ENCODE results near the gene LAMC2. TPM values are rescaled to one million over a fixed set of nuclear protein-coding genes. Genes with fewer than 3 reads are reported as not detected.
A peak's percentile ranks its signal among the peaks of the same experiment; 100 is the strongest.

The LAMC2 gene
- total RNA-seq, 1 donor from 2014 or later = 13.8 TPM

GRCh38 chr1:183284086-183284485 lies 98.0 kb downstream of the LAMC2 start:
- no peak for DNase-seq (ENCODE audit: low spot score)
- no peak for TF ChIP-seq CTCF (IDR thresholded peaks at IDR 0.05)
- no peaks in the 10 kb centered on the region for H3K36me3 Mint-ChIP-seq (ENCODE audit: low read depth)
- no peak overlapping the region for H3K4me3 Mint-ChIP-seq (ENCODE audit: unreplicated experiment)
- no peaks in the 10 kb centered on the region for H3K27me3 Mint-ChIP-seq (ENCODE audit: low read depth)
- peaks cover 3% of the 10 kb centered on the region for H3K9me3 Mint-ChIP-seq (ENCODE audit: low read depth)
- peaks cover 47% of the 10 kb centered on the region for H3K4me1 Mint-ChIP-seq (ENCODE audit: low read depth)
- H3K27ac Mint-ChIP-seq (ENCODE audit: unreplicated experiment) = no peak overlapping the region

DNA sequence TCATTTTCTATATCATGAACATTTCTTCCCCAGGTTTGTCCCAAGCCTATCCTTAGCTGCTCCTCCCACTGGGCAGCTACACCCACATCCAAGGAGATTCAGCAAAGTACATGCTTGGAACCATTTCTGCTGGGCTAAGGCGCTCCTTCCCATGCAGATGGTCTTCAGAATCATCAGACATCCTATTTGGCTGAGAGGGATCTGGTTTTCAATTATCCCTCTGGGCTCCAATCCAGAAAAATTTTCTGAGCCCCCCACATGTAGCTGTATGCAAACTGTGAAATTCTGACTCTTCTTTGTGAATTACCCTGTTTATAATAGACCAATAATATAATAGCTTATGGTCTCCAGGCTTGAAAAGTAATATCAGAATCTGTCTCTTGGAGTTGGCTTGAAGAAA lies 99.2 kb downstream of the LAMC2 start:
- peaks cover 38% of the 10 kb centered on the region for H3K4me1 Mint-ChIP-seq (ENCODE audit: low read depth)
- H3K36me3 Mint-ChIP-seq (ENCODE audit: low read depth) = no peaks in the 10 kb centered on the region
- H3K27me3 Mint-ChIP-seq (ENCODE audit: low read depth) = no peaks in the 10 kb centered on the region
- TF ChIP-seq CTCF (IDR thresholded peaks at IDR 0.05) = no peak
- H3K9me3 Mint-ChIP-seq (ENCODE audit: low read depth) = peaks cover 3% of the 10 kb centered on the region
- H3K27ac Mint-ChIP-seq (ENCODE audit: unreplicated experiment) = no peak overlapping the region
- DNase-seq (ENCODE audit: low spot score) = no peak
- no peak overlapping the region for H3K4me3 Mint-ChIP-seq (ENCODE audit: unreplicated experiment)

DNA sequence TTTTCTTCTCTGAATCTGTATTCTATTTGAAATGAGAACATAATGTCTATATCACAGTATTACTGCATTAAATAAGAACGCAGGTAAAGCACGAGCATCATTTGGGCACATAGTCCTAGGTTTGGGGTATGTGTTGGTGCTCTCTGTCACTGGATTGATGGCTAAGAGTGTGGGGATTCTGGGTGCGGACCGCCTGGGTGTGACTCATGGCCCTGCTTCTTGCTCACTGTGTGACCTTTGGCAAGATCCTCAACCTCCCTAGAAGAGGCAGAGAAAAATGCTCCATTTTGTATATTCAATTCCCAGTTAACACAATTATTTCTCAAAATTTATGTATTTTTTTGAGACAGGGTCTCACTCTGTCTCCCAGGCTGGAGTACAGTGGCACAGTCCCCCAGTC lies 99.7 kb downstream of the LAMC2 start:
- H3K4me1 Mint-ChIP-seq (ENCODE audit: low read depth) = peaks cover 38% of the 10 kb centered on the region
- DNase-seq (ENCODE audit: low spot score) = no peak
- no peaks in the 10 kb centered on the region for H3K27me3 Mint-ChIP-seq (ENCODE audit: low read depth)
- H3K36me3 Mint-ChIP-seq (ENCODE audit: low read depth) = no peaks in the 10 kb centered on the region
- no peak for TF ChIP-seq CTCF (IDR thresholded peaks at IDR 0.05)
- H3K4me3 Mint-ChIP-seq (ENCODE audit: unreplicated experiment) = no peak overlapping the region
- peaks cover 3% of the 10 kb centered on the region for H3K9me3 Mint-ChIP-seq (ENCODE audit: low read depth)
- H3K27ac Mint-ChIP-seq (ENCODE audit: unreplicated experiment) = no peak overlapping the region

DNA sequence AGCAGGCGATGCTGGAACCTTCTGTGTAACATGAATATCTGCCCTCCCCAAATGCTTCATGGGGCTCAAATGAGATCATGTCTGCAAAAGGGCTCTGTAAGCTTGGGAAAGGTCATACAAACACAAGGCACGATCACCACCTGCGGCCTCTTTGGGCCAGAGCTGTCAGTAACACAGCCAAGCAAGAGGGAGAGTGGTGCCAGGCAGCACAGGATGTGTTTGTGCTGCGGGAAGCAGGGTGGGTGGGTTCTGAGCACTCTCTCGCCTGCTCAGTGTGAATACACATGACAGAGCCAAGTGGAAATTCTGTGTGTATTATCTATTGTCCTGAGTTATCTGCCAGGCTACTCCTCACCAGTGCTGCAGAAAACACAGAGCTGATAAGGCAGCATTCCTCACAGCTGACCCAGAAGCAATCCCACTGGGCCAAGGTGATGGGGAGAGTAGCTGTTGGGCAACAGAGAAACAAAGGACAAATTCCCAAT lies 101.2 kb downstream of the LAMC2 start:
- peak overlapping the region; percentile 46 for H3K27ac Mint-ChIP-seq (ENCODE audit: unreplicated experiment)
- no peak for TF ChIP-seq CTCF (IDR thresholded peaks at IDR 0.05)
- H3K36me3 Mint-ChIP-seq (ENCODE audit: low read depth) = no peaks in the 10 kb centered on the region
- no peaks in the 10 kb centered on the region for H3K27me3 Mint-ChIP-seq (ENCODE audit: low read depth)
- H3K9me3 Mint-ChIP-seq (ENCODE audit: low read depth) = peaks cover 3% of the 10 kb centered on the region
- no peak for DNase-seq (ENCODE audit: low spot score)
- peaks cover 35% of the 10 kb centered on the region for H3K4me1 Mint-ChIP-seq (ENCODE audit: low read depth)
- no peak overlapping the region for H3K4me3 Mint-ChIP-seq (ENCODE audit: unreplicated experiment)

DNA sequence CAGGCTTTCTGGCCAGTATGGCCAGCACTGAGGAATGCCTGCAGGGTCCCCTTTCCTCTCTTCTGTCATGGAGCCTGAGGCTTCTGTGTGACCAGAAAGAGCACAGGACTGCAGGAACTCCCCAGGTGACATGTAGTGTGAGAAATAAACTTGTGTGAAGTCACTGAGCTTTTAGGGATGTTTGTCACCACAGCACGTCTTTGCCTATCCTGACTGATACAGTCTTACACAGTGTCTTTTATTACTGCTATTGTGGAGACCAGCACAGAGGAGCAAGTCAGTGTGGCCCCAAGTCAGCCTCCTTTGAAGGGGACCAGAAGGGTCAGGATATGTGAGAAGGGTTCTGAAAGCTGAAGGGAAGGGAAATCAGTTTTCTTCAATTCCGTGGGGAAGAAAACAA lies 102.5 kb downstream of the LAMC2 start:
- no peak for TF ChIP-seq CTCF (IDR thresholded peaks at IDR 0.05)
- H3K27ac Mint-ChIP-seq (ENCODE audit: unreplicated experiment) = no peak overlapping the region
- no peak overlapping the region for H3K4me3 Mint-ChIP-seq (ENCODE audit: unreplicated experiment)
- no peak for DNase-seq (ENCODE audit: low spot score)
- H3K9me3 Mint-ChIP-seq (ENCODE audit: low read depth) = peaks cover 3% of the 10 kb centered on the region
- no peaks in the 10 kb centered on the region for H3K27me3 Mint-ChIP-seq (ENCODE audit: low read depth)
- no peaks in the 10 kb centered on the region for H3K36me3 Mint-ChIP-seq (ENCODE audit: low read depth)
- peaks cover 27% of the 10 kb centered on the region for H3K4me1 Mint-ChIP-seq (ENCODE audit: low read depth)
